Liver (tissue), 9 donors: ENCODE measurements around the gene TMPRSS3. TPM values are rescaled to one million over a fixed set of nuclear protein-coding genes. Genes with fewer than 3 reads are reported as not detected.

Experiments used
- DNase-seq: peaks from one replicate; pipeline ENCODE4 v3.0.0-alpha.2; 2017; ENCODE audit warnings: low spot score
- H3K27ac ChIP-seq, 2 donors: one replicate each; pipeline ENCODE4 v1.7.0; 2013; ENCODE audit warnings: inconsistent platforms in 2 of 2, low read length in 2 of 2, control low read depth in 1 of 2, low read depth in 1 of 2, mild to moderate bottlenecking in 1 of 2
- H3K27me3 ChIP-seq, 4 donors: one replicate each; pipeline versions ENCODE4 v1.6.1 to v1.7.0; 2013; ENCODE audit warnings: low read length in 3 of 4, inconsistent platforms in 1 of 4, mild to moderate bottlenecking in 1 of 4, moderate library complexity in 1 of 4; ENCODE audit not compliant: control insufficient read depth in 4 of 4, insufficient read depth in 4 of 4
- H3K36me3 ChIP-seq, 4 donors: one replicate each; pipeline versions ENCODE4 v1.6.1 to v1.7.0; 2013; ENCODE audit warnings: low read length in 3 of 4, mild to moderate bottlenecking in 3 of 4, low read depth in 1 of 4, moderate library complexity in 1 of 4; ENCODE audit not compliant: control insufficient read depth in 4 of 4, insufficient read depth in 3 of 4
- H3K4me1 ChIP-seq, 4 donors: one replicate each; pipeline versions ENCODE4 v1.6.1 to v1.7.0; 2013; ENCODE audit warnings: low read length in 3 of 4, mild to moderate bottlenecking in 3 of 4, moderate library complexity in 1 of 4; ENCODE audit not compliant: control insufficient read depth in 4 of 4, insufficient read depth in 4 of 4
- H3K4me3 ChIP-seq, 3 donors: one replicate each; pipeline versions ENCODE4 v1.6.1 to v1.7.0; 2013; ENCODE audit warnings: low read length in 3 of 3, control low read depth in 1 of 3, low read depth in 1 of 3, mild to moderate bottlenecking in 1 of 3
- H3K9ac ChIP-seq, 2 donors: one replicate each; pipeline ENCODE4 v1.7.0; 2013; ENCODE audit warnings: low read length in 2 of 2, mild to moderate bottlenecking in 2 of 2, moderate library complexity in 2 of 2, control low read depth in 1 of 2, low read depth in 1 of 2
- H3K9me3 ChIP-seq, 4 donors: one replicate each; pipeline versions ENCODE4 v1.6.1 to v1.7.0; 2013; ENCODE audit warnings: low read length in 3 of 4; ENCODE audit not compliant: control insufficient read depth in 4 of 4
- ATF3 ChIP-seq: IDR thresholded peaks from 2 replicates; pipeline ENCODE4 v1.6.1; 2016; ENCODE audit warnings: antibody characterized with exemption
- EGR1 ChIP-seq, 2 donors: IDR thresholded peaks; 2 replicates each; pipeline ENCODE4 v1.6.1; 2016 to 2018; ENCODE audit warnings: antibody characterized with exemption in 2 of 2, low read depth in 2 of 2
- FOXA2 ChIP-seq: IDR thresholded peaks from 2 replicates; pipeline ENCODE4 v1.6.1; 2016; ENCODE audit warnings: antibody characterized with exemption
- GABPA ChIP-seq, 2 donors: IDR thresholded peaks in 1 of 2; conservative IDR thresholded peaks in 1 of 2; 2 replicates each; pipeline ENCODE4 v1.6.1; 2016; ENCODE audit warnings: antibody characterized with exemption in 2 of 2, mild to moderate bottlenecking in 1 of 2, moderate library complexity in 1 of 2
- HNF4A ChIP-seq, 2 donors: conservative IDR thresholded peaks; 2 replicates each; pipeline ENCODE4 v1.6.1; 2016; ENCODE audit warnings: antibody characterized with exemption in 2 of 2, mild to moderate bottlenecking in 2 of 2
- HNF4G ChIP-seq: IDR thresholded peaks from 2 replicates; pipeline ENCODE4 v1.6.1; 2016; ENCODE audit warnings: antibody characterized with exemption
- JUND ChIP-seq, 2 donors: IDR thresholded peaks; 2 replicates each; pipeline ENCODE4 v1.6.1; 2016; ENCODE audit warnings: antibody characterized with exemption in 2 of 2
- NR2F2 ChIP-seq: IDR thresholded peaks from 2 replicates; pipeline ENCODE4 v1.6.1; 2016; ENCODE audit warnings: antibody characterized with exemption
- RXRA ChIP-seq, 2 donors: IDR thresholded peaks; 2 replicates each; pipeline ENCODE4 v1.6.1; 2017 to 2018; ENCODE audit warnings: antibody characterized with exemption in 2 of 2, mild to moderate bottlenecking in 1 of 2
- SP1 ChIP-seq: IDR thresholded peaks from 2 replicates; pipeline ENCODE4 v1.6.1; 2018; ENCODE audit warnings: antibody characterized with exemption, mild to moderate bottlenecking
- TAF1 ChIP-seq: conservative IDR thresholded peaks from 2 replicates; pipeline ENCODE4 v1.6.1; 2016; ENCODE audit warnings: antibody characterized with exemption, mild to moderate bottlenecking
- YY1 ChIP-seq: IDR thresholded peaks from 2 replicates; pipeline ENCODE4 v1.6.1; 2016; ENCODE audit warnings: antibody characterized with exemption, mild to moderate bottlenecking
- WGBS: extraction: QIAGEN DNeasy Blood & Tissue Kit; methylation state at CpG from one replicate; pipeline ENCODE4 v1.1.7; 2013; 5-methylcytosine and 5-hydroxymethylcytosine counted together
- polyA plus RNA-seq, 2 donors: library from polyadenylated mRNA; stranded (reverse) in 1 of 2; unstranded in 1 of 2; fragments of 200-250 nt in 1 of 2; fragments of >200 nt in 1 of 2; fragmentation: Nextera tagmentation in 1 of 2; extraction: Ambion mirVana in 1 of 2; gene quantifications; one replicate each; pipeline versions ENCODE4 v1.2.1 to v1.2.3, GENCODE V29; 2013 to 2015
- total RNA-seq, 2 donors: library from RNA; depleted of rRNA; stranded (reverse); fragments of >200 nt; gene quantifications; one replicate each; pipeline ENCODE4 v1.2.3, GENCODE V29; 2014
- TF ChIP-seq, protein P1 (sequence below): IDR thresholded peaks from 2 replicates; pipeline ENCODE4 v1.6.1; 2016; ENCODE audit warnings: antibody characterized with exemption, mild to moderate bottlenecking
- TF ChIP-seq, protein P2 (sequence below): fragments of 150-350 bp; IDR thresholded peaks from 2 replicates; pipeline ENCODE4 v1.5.1; 2017; ENCODE audit warnings: improper control_type of control experiment, low read depth, low read length; ENCODE audit not compliant: missing input control
- TF ChIP-seq, protein P3 (sequence below): IDR thresholded peaks from 2 replicates; pipeline ENCODE4 v1.6.1; 2016; ENCODE audit warnings: antibody characterized with exemption
- TF ChIP-seq, protein P4 (sequence below): IDR thresholded peaks from 2 replicates; pipeline ENCODE4 v1.6.1; 2016; ENCODE audit warnings: antibody characterized with exemption
- donor health status: healthy.
- donor health status: healthy.
- donor health status: healthy.
- donor health status: healthy.
- donor health status: healthy.

The TMPRSS3 gene
- total and polyA plus RNA-seq, 4 donors: 0.25 to 0.50 TPM; not detected in 2

DNA sequence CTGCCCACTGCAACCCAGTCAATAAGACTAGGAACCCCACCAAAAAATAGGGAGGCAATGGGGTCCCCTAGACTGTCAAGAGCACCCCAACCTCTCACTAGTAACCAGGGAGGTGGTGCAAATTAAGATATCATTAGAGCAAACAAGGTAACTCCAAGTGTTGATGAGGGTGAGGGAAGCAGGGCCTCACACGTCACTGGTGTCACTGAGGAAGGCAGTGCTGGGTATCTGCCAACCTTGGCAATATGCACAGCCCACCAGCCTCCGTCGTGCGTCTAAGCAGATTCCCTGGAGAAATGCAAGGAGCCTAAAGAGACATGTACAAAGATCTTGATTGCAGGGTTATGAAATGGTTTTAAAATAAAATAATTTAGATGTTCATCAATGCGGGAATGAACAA lies 11.6 kb upstream of the TMPRSS3 start (continued):
- TF ChIP-seq, protein P1, sequence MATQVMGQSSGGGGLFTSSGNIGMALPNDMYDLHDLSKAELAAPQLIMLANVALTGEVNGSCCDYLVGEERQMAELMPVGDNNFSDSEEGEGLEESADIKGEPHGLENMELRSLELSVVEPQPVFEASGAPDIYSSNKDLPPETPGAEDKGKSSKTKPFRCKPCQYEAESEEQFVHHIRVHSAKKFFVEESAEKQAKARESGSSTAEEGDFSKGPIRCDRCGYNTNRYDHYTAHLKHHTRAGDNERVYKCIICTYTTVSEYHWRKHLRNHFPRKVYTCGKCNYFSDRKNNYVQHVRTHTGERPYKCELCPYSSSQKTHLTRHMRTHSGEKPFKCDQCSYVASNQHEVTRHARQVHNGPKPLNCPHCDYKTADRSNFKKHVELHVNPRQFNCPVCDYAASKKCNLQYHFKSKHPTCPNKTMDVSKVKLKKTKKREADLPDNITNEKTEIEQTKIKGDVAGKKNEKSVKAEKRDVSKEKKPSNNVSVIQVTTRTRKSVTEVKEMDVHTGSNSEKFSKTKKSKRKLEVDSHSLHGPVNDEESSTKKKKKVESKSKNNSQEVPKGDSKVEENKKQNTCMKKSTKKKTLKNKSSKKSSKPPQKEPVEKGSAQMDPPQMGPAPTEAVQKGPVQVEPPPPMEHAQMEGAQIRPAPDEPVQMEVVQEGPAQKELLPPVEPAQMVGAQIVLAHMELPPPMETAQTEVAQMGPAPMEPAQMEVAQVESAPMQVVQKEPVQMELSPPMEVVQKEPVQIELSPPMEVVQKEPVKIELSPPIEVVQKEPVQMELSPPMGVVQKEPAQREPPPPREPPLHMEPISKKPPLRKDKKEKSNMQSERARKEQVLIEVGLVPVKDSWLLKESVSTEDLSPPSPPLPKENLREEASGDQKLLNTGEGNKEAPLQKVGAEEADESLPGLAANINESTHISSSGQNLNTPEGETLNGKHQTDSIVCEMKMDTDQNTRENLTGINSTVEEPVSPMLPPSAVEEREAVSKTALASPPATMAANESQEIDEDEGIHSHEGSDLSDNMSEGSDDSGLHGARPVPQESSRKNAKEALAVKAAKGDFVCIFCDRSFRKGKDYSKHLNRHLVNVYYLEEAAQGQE: no peak

DNA sequence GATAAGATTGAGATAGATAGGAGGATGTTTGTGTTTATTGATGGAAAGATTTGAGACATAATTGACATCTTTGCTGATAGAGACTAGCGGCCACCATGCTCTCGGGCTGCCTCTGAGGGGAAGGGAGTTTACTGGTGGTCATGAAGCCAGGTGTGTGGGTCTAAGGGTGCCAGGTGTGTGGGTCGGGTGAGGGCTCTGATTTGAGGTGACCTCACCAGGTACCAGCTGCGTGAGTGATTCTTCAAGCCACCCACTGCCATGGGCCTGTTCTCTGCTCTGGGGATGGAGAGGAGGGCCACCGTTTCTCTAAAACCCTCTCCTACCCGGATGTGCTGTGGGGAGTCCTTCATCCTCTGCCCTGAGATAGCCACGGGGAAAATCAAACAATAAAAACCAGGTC lies 11.0 kb upstream of the TMPRSS3 start:
- Histone ChIP-seq H3K4me3 (no peak overlapping the region), H3K4me1 (peaks cover 0 to 3% (median 0%) of the 10 kb centered on the region in 4 donors), H3K36me3 (no peaks in the 10 kb centered on the region), H3K27ac (no peak overlapping the region), H3K9me3 (no peaks in the 10 kb centered on the region), H3K27me3 (peaks cover 0 to 4% (median 0%) of the 10 kb centered on the region in 4 donors), H3K9ac (no peak overlapping the region)
- 68% methylated on average over 7 of the region's 7 CpGs for WGBS
- TF ChIP-seq, protein P1: no peak
- TF ChIP-seq, protein P2, sequence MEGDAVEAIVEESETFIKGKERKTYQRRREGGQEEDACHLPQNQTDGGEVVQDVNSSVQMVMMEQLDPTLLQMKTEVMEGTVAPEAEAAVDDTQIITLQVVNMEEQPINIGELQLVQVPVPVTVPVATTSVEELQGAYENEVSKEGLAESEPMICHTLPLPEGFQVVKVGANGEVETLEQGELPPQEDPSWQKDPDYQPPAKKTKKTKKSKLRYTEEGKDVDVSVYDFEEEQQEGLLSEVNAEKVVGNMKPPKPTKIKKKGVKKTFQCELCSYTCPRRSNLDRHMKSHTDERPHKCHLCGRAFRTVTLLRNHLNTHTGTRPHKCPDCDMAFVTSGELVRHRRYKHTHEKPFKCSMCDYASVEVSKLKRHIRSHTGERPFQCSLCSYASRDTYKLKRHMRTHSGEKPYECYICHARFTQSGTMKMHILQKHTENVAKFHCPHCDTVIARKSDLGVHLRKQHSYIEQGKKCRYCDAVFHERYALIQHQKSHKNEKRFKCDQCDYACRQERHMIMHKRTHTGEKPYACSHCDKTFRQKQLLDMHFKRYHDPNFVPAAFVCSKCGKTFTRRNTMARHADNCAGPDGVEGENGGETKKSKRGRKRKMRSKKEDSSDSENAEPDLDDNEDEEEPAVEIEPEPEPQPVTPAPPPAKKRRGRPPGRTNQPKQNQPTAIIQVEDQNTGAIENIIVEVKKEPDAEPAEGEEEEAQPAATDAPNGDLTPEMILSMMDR: no peak
- TF ChIP-seq EGR1 (IDR thresholded peaks at IDR 0.05; ENCODE audit: low read depth in 2 of 2): no peak
- no peak for TF ChIP-seq HNF4A (conservative IDR thresholded peaks at IDR 0.05)
- TF ChIP-seq ATF3: no peak
- TF ChIP-seq HNF4G: no peak
- TF ChIP-seq GABPA (IDR thresholded peaks at IDR 0.05 in 1 of 2, conservative IDR thresholded peaks at IDR 0.05 in 1 of 2): no peak
- no peak for TF ChIP-seq FOXA2
- no peak for TF ChIP-seq YY1
- no peak for TF ChIP-seq SP1
- TF ChIP-seq TAF1: no peak
- TF ChIP-seq JUND (IDR thresholded peaks at IDR 0.05): no peak
- TF ChIP-seq, protein P3, sequence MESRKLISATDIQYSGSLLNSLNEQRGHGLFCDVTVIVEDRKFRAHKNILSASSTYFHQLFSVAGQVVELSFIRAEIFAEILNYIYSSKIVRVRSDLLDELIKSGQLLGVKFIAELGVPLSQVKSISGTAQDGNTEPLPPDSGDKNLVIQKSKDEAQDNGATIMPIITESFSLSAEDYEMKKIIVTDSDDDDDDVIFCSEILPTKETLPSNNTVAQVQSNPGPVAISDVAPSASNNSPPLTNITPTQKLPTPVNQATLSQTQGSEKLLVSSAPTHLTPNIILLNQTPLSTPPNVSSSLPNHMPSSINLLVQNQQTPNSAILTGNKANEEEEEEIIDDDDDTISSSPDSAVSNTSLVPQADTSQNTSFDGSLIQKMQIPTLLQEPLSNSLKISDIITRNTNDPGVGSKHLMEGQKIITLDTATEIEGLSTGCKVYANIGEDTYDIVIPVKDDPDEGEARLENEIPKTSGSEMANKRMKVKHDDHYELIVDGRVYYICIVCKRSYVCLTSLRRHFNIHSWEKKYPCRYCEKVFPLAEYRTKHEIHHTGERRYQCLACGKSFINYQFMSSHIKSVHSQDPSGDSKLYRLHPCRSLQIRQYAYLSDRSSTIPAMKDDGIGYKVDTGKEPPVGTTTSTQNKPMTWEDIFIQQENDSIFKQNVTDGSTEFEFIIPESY: no peak
- TF ChIP-seq, protein P4, sequence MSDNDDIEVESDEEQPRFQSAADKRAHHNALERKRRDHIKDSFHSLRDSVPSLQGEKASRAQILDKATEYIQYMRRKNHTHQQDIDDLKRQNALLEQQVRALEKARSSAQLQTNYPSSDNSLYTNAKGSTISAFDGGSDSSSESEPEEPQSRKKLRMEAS: no peak
- no peak for TF ChIP-seq RXRA (IDR thresholded peaks at IDR 0.05)
- TF ChIP-seq NR2F2: no peak
- no peak for DNase-seq
